Adrenal gland (tissue), 5 donors: ENCODE results near the gene ETFDH.

Experiments used
- POLR2A ChIP-seq, 2 donors: fragments of 450-650 bp; IDR thresholded peaks; one replicate each; pipeline ENCODE4 v1.6.1; 2017; ENCODE audit warnings: antibody characterized with exemption in 2 of 2, mild to moderate bottlenecking in 2 of 2, moderate library complexity in 1 of 2
- TF ChIP-seq, protein P1 (sequence below), 6 experiments: fragments of 450-650 bp in 4 of 6; fragments of 200-600 bp in 2 of 6; sonication (generic) in 1 of 6; IDR thresholded peaks; 1 replicate in 5 of 6; 2 replicates in 1 of 6; pipeline versions ENCODE4 v1.5.1 to v1.8.0; 2016 to 2021; ENCODE audit warnings: antibody characterized with exemption in 6 of 6, mild to moderate bottlenecking in 2 of 6, moderate library complexity in 1 of 6
- donor health status: DM: no; HTN: no; CAD: no.

DNA sequence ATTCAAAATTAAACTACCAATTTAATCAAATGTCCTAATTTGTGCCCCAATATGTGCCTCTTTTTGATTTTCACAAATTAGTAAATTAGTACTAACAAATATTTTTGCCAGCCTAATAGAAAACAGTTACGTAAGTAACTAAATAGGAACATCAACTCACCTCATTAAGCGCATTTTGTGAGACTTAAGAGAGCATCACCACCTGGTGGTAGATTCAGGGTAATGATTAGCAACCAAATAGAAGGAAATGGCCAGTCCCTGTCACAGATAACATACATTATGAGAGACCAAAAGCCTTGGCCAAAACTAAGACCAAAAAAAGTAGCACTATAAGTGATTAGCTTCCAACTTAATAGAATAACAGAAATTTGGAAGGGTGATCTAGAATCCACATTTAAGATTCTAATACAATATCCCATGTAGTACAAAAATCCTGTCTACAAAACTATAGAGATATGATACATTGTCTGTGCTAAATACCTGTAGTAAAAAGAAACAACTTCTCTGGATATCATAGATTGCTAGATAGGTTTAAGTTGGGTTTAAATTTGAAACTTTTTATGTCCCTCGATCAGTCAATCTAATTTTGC lies 47.1 kb upstream of the ETFDH start:
- TF ChIP-seq, protein P1, sequence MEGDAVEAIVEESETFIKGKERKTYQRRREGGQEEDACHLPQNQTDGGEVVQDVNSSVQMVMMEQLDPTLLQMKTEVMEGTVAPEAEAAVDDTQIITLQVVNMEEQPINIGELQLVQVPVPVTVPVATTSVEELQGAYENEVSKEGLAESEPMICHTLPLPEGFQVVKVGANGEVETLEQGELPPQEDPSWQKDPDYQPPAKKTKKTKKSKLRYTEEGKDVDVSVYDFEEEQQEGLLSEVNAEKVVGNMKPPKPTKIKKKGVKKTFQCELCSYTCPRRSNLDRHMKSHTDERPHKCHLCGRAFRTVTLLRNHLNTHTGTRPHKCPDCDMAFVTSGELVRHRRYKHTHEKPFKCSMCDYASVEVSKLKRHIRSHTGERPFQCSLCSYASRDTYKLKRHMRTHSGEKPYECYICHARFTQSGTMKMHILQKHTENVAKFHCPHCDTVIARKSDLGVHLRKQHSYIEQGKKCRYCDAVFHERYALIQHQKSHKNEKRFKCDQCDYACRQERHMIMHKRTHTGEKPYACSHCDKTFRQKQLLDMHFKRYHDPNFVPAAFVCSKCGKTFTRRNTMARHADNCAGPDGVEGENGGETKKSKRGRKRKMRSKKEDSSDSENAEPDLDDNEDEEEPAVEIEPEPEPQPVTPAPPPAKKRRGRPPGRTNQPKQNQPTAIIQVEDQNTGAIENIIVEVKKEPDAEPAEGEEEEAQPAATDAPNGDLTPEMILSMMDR (IDR thresholded peaks at IDR 0.05): peak; percentile 50 to 76 (median 71)
- TF ChIP-seq POLR2A (IDR thresholded peaks at IDR 0.05): no peak
